Upper lobe of left lung (tissue), 4 donors: ENCODE measurements around the gene CCL18.

Source experiments
- EP300 ChIP-seq, 4 donors: sonication (generic); formaldehyde crosslinking; IDR thresholded peaks; one replicate each; pipeline ENCODE4 v1.5.1; 2017; ENCODE audit warnings: antibody characterized with exemption in 4 of 4, control low read depth in 2 of 4
- POLR2A ChIP-seq, 4 donors: fragments of 450-650 bp; IDR thresholded peaks; one replicate each; pipeline ENCODE4 v1.5.1; 2016 to 2017; ENCODE audit warnings: antibody characterized with exemption in 4 of 4, mild to moderate bottlenecking in 2 of 4
- POLR2AphosphoS5 ChIP-seq, 2 donors: sonication (generic); formaldehyde crosslinking; IDR thresholded peaks; one replicate each; pipeline ENCODE4 v1.5.1; 2017; ENCODE audit warnings: antibody characterized with exemption in 2 of 2
- TF ChIP-seq, protein P1 (sequence below), 6 experiments: fragments of 450-650 bp in 4 of 6; fragments of 200-600 bp in 2 of 6; sonication (generic) in 2 of 6; IDR thresholded peaks; one replicate each; pipeline ENCODE4 v1.5.1; 2016 to 2019; ENCODE audit warnings: antibody characterized with exemption in 6 of 6

DNA sequence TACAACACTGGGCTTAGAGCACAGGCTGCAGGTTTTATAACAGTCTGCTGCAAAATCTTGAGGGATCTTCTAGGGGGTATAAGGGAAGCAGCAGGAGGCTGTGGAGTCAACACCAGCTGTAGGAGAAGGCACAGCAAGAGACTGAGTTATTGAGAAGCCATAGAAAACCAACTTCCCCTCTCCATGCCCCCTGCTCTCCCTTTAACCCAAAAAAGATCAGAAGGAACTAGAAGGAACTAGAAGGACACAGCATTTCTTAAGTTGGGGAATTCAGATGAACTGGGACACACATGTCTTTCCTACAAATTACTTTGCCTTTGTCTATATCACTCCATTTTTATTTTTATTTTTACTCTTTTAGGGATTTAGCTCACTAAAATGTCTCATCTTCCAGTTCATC is 6.2 kb upstream of the CCL18 start:
- TF ChIP-seq EP300 (IDR thresholded peaks at IDR 0.05) (no peak), POLR2AphosphoS5 (IDR thresholded peaks at IDR 0.05) (no peak), POLR2A (IDR thresholded peaks at IDR 0.05) (no peak)
- TF ChIP-seq, protein P1, sequence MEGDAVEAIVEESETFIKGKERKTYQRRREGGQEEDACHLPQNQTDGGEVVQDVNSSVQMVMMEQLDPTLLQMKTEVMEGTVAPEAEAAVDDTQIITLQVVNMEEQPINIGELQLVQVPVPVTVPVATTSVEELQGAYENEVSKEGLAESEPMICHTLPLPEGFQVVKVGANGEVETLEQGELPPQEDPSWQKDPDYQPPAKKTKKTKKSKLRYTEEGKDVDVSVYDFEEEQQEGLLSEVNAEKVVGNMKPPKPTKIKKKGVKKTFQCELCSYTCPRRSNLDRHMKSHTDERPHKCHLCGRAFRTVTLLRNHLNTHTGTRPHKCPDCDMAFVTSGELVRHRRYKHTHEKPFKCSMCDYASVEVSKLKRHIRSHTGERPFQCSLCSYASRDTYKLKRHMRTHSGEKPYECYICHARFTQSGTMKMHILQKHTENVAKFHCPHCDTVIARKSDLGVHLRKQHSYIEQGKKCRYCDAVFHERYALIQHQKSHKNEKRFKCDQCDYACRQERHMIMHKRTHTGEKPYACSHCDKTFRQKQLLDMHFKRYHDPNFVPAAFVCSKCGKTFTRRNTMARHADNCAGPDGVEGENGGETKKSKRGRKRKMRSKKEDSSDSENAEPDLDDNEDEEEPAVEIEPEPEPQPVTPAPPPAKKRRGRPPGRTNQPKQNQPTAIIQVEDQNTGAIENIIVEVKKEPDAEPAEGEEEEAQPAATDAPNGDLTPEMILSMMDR (IDR thresholded peaks at IDR 0.05), result no peak
